GM23248 (cell line): Measurements from ENCODE around the gene ABCG1.

Experiments
- EZH2 ChIP-seq: fragments of 200-600 bp; sonication (generic); IDR thresholded peaks from 2 replicates; pipeline ENCODE4 v1.6.1; 2018; ENCODE audit warnings: antibody characterized with exemption, mild to moderate bottlenecking; ENCODE audit not compliant: insufficient read depth, poor library complexity, severe bottlenecking
- EZH2phosphoT487 ChIP-seq: fragments of 200-600 bp; sonication (generic); IDR thresholded peaks from 2 replicates; pipeline ENCODE4 v1.6.1; 2018; ENCODE audit warnings: antibody characterized with exemption, moderate library complexity, mild to moderate bottlenecking, low read depth; ENCODE audit not compliant: insufficient read depth

DNA sequence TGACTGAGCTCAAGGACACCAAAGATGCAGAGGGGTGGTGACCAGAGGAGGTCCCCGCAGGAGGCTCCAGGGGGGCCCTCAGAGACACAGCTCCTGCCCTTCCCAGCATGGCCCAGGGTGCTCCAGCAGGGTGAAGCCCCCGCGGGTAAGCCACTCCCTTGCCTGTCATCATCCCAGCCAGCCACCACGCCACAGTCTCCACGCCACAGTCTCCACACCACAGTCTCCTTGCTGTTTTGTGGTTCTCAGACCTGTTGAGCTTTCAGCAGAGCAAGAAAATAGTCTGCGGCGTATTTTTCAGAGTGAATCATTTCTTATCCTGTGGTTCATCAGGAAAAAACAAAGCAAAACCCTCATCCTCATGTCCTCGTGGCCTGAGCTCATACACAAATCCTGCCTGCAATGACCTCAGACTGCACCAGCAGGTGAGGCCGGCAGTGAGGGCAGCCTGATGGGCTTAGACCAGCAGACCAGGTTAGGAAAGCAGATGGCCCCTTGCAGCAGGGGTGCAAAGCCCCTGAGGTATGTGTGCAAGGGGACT, 25.7 kb upstream of the ABCG1 start:
- no peak for TF ChIP-seq EZH2
- no peak for TF ChIP-seq EZH2phosphoT487
